Measurements from ENCODE around the gene MSI2. TPM values are rescaled to one million over a fixed set of nuclear protein-coding genes. Genes with fewer than 3 reads are reported as not detected.

MSI2 gene
- total RNA-seq, 2 experiments from 2014 or later = 131 to 164 TPM

- Histone ChIP-seq H3K4me1 (ENCODE audit: insufficient read depth, low read length, poor library complexity, severe bottlenecking) (peaks cover 93% of the 10 kb centered on the region), H3K36me3 (ENCODE audit: insufficient read depth, low read length) (peaks cover 20% of the 10 kb centered on the region; the same call in 1 of the 2 replicates), H3K9me2 (ENCODE audit: insufficient read depth, low read length) (no peaks in the 10 kb centered on the region), H3K27ac (ENCODE audit: low read depth, low read length, poor library complexity, severe bottlenecking) (peak overlapping the region; percentile 99), H2AFZ (ENCODE audit: low read length) (no peak overlapping the region), H3K4me2 (ENCODE audit: low read length) (peak overlapping the region; percentile 79), H4K20me1 (ENCODE audit: insufficient read depth, low read length) (no peaks in the 10 kb centered on the region), H3K4me3 (ENCODE audit: low read depth, low read length, poor library complexity, severe bottlenecking) (peak overlapping the region; percentile 84), H3K79me2 (ENCODE audit: insufficient read depth, low read depth, low read length) (peaks cover 24% of the 10 kb centered on the region; the same call in 1 of the 2 replicates), H3K9me3 (ENCODE audit: low read length) (no peaks in the 10 kb centered on the region)
- ChIA-PET CTCF (ENCODE audit: unreplicated experiment) (interaction anchor here (0.6 to 1.1 kb wide), 4 partner anchors 19 to 305 kb away, joined by 4 to 15 read pairs (median 4); no protein-coding TSS in a partner anchor), POLR2A (interaction anchor here (0.6 to 6.1 kb wide), 15 partner anchors 8 to 762 kb away, joined by 3 to 38 read pairs (median 5); no protein-coding TSS in a partner anchor)
- TF ChIP-seq CTCF (conservative IDR thresholded peaks at IDR 0.05; ENCODE audit: low read length) (no peak), EZH2phosphoT487 (IDR thresholded peaks at IDR 0.05; ENCODE audit: borderline replicate concordance, low read depth, low read length) (no peak)
- peak; percentile 55 for DNase-seq (ENCODE audit: low spot score)
- intact Hi-C loops (cut with micrococcal nuclease; ENCODE audit: unreplicated experiment) = no loop called here
- no TSS peak for BruUV-seq (replicated peaks)
These were observed 292.4 kb downstream of the MSI2 start for GRCh38 chr17:57548421-57549410.

GRCh38 chr17:57549468-57549867, 293.1 kb downstream of the MSI2 start:
- H3K36me3 ChIP-seq (ENCODE audit: insufficient read depth, low read length) = peaks cover 20% of the 10 kb centered on the region; the same call in 1 of the 2 replicates
- TF ChIP-seq CTCF (conservative IDR thresholded peaks at IDR 0.05; ENCODE audit: low read length) (no peak), EZH2phosphoT487 (IDR thresholded peaks at IDR 0.05; ENCODE audit: borderline replicate concordance, low read depth, low read length) (no peak)
- H3K4me1 ChIP-seq (ENCODE audit: insufficient read depth, low read length, poor library complexity, severe bottlenecking) = peaks cover 93% of the 10 kb centered on the region
- H2AFZ ChIP-seq (ENCODE audit: low read length) = no peak overlapping the region
- no peaks in the 10 kb centered on the region for H3K9me3 ChIP-seq (ENCODE audit: low read length)
- H3K9me2 ChIP-seq (ENCODE audit: insufficient read depth, low read length) = no peaks in the 10 kb centered on the region
- ChIA-PET CTCF (ENCODE audit: unreplicated experiment) (interaction anchor here (1.0 to 1.1 kb wide), 2 partner anchors 292 to 306 kb away, joined by 4 to 6 read pairs; no protein-coding TSS in a partner anchor), POLR2A (interaction anchor here (0.9 to 6.1 kb wide), 21 partner anchors 9 to 292 kb away, joined by 3 to 38 read pairs (median 5); no protein-coding TSS in a partner anchor)
- peak overlapping the region; percentile 99 for H3K27ac ChIP-seq (ENCODE audit: low read depth, low read length, poor library complexity, severe bottlenecking)
- H3K4me2 ChIP-seq (ENCODE audit: low read length) = peak overlapping the region; percentile 79
- intact Hi-C loops (cut with micrococcal nuclease; ENCODE audit: unreplicated experiment) = no loop called here
- peaks cover 30% of the 10 kb centered on the region; the same call in 1 of the 2 replicates for H3K79me2 ChIP-seq (ENCODE audit: insufficient read depth, low read depth, low read length)
- DNase-seq (ENCODE audit: low spot score) = no peak
- BruUV-seq (replicated peaks) = no TSS peak
- peak overlapping the region; percentile 84 for H3K4me3 ChIP-seq (ENCODE audit: low read depth, low read length, poor library complexity, severe bottlenecking)
- no peaks in the 10 kb centered on the region for H4K20me1 ChIP-seq (ENCODE audit: insufficient read depth, low read length)
